HG02943 (cell line): ENCODE data around the gene CNTN1.
A peak's percentile ranks its signal among the peaks of the same experiment; 100 is the strongest.

Experiments
- ATAC-seq: cut with Tn5 transposase; IDR thresholded peaks from one replicate; pipeline ENCODE4 v1.9.1; 2021; ENCODE audit warnings: mild to moderate bottlenecking, low read depth, moderate library complexity; ENCODE audit not compliant: unreplicated experiment

Gene CNTN1

GRCh38 chr12:40832668-40833067 lies 140.4 kb downstream of the CNTN1 start:
- ATAC-seq, result no peak

GRCh38 chr12:40833818-40834217 lies 141.6 kb downstream of the CNTN1 start:
- ATAC-seq, result no peak

GRCh38 chr12:40834321-40834720 lies 142.1 kb downstream of the CNTN1 start:
- no peak for ATAC-seq

GRCh38 chr12:40837891-40838429 lies 145.7 kb downstream of the CNTN1 start:
- ATAC-seq, result no peak

- no peak for ATAC-seq
These were observed 151.3 kb downstream of the CNTN1 start for GRCh38 chr12:40843495-40843894.

GRCh38 chr12:40853221-40853620 lies 161.0 kb downstream of the CNTN1 start:
- ATAC-seq, result no peak

GRCh38 chr12:40854604-40855003 lies 162.4 kb downstream of the CNTN1 start:
- no peak for ATAC-seq

GRCh38 chr12:40864891-40865290 lies 172.7 kb downstream of the CNTN1 start:
- no peak for ATAC-seq

- ATAC-seq, result no peak
These were observed 178.7 kb downstream of the CNTN1 start for GRCh38 chr12:40870981-40871380.

GRCh38 chr12:40874868-40875267 lies 182.6 kb downstream of the CNTN1 start:
- ATAC-seq, result no peak

GRCh38 chr12:40889329-40889728 lies 197.1 kb downstream of the CNTN1 start:
- ATAC-seq, result no peak

GRCh38 chr12:40892528-40892927 lies 200.3 kb downstream of the CNTN1 start:
- ATAC-seq, result no peak

- ATAC-seq, result no peak
These were observed 206.3 kb downstream of the CNTN1 start for GRCh38 chr12:40898505-40898904.

- ATAC-seq, result no peak
These were observed 210.8 kb downstream of the CNTN1 start for GRCh38 chr12:40903040-40903439.

- ATAC-seq, result peak; percentile 88
These were observed 214.9 kb downstream of the CNTN1 start for GRCh38 chr12:40907115-40907527.

GRCh38 chr12:40911676-40912075 lies 219.4 kb downstream of the CNTN1 start:
- no peak for ATAC-seq

GRCh38 chr12:40915172-40915571 lies 222.9 kb downstream of the CNTN1 start:
- ATAC-seq, result no peak

- ATAC-seq, result no peak
These were observed 225.3 kb downstream of the CNTN1 start for GRCh38 chr12:40917561-40917960.

- no peak for ATAC-seq
These were observed 229.4 kb downstream of the CNTN1 start for GRCh38 chr12:40921563-40922163.

- ATAC-seq, result no peak
These were observed 245.7 kb downstream of the CNTN1 start for GRCh38 chr12:40937891-40938290.

- no peak for ATAC-seq
These were observed 250.1 kb downstream of the CNTN1 start for GRCh38 chr12:40942326-40942725.

GRCh38 chr12:40945772-40946171 lies 253.5 kb downstream of the CNTN1 start:
- no peak for ATAC-seq
